Measurements from ENCODE around the gene CCDC7. TPM values are rescaled to one million over a fixed set of nuclear protein-coding genes. Genes with fewer than 3 reads are reported as not detected.

Gene CCDC7
- total and polyA plus RNA-seq, 4 experiments from 2014 or later, result 7.7 to 90.5 (median 41.8) TPM

DNA sequence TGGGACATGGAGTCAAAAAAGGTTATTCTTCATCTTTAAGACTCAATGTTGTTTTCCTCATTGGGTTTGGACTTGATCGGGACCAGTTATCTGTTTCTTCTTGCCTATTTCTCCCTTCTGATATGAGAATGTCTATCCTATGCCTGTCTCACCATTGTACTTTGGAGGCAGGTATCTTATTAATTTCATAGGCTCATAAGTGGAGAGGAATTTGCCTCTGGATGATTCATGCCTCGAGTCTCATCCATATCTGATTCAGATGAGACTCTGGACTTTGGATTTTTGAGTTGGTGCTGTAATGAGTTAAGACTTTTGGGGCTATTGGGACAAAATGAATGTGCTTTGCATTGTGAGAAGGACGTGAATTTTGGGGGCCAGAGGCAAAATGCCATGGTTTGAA lies 36.2 kb upstream of the CCDC7 start:
- CTCF ChIA-PET (ENCODE audit: partially characterized antibody), result no interaction called here

DNA sequence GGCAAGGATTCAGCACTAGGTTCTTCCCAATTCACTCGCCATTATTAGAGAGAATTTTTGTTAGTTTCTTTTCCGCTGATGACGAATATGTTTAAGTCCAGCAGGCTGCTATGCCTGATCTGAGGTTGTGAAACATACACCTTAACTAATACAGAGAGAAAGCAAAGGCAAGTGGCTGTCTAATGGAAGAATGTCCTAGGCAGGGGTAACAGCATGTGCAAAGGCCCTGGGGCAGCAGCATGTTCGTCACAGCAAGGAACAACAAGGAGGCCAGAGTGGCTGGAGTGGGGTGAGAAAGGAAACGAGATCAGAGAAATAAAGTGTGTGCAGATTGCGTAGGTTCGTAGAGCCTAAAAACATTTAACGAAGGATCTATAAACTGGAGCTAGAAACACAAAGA lies 35.4 kb upstream of the CCDC7 start:
- H3K27me3 Mint-ChIP-seq, result no peaks in the 10 kb centered on the region
- ChIA-PET POLR2A (ENCODE audit: partially characterized antibody) (no interaction called here), CTCF (ENCODE audit: partially characterized antibody) (no interaction called here)
- Histone ChIP-seq H3K27me3 (ENCODE audit: insufficient read depth, low read length) (no peaks in the 10 kb centered on the region), H3K9me3 (ENCODE audit: control insufficient read depth in 1 of 2, low read length in 2 of 2) (no peaks in the 10 kb centered on the region), H3K36me3 (ENCODE audit: insufficient read depth, low read length) (no peaks in the 10 kb centered on the region), H3K4me3 (ENCODE audit: low read length in 2 of 2) (no peak overlapping the region), H3K27ac (ENCODE audit: low read depth, low read length) (no peak overlapping the region), H3K4me1 (ENCODE audit: insufficient read depth, low read length) (no peaks in the 10 kb centered on the region)
- DNase-seq, result no peak
- H3K9me3 Mint-ChIP-seq, result peaks cover 0 to 4% (median 0%) of the 10 kb centered on the region in 8 donors
- no peaks in the 10 kb centered on the region for H3K36me3 Mint-ChIP-seq
- no peak overlapping the region for H3K4me3 Mint-ChIP-seq
- peaks cover 3 to 10% (median 5%) of the 10 kb centered on the region in 4 donors for H3K4me1 Mint-ChIP-seq
- intact Hi-C loops (cut with micrococcal nuclease), result no loop called here
- H3K27ac Mint-ChIP-seq, result no peak overlapping the region

More for the DNA sequence above, 36.2 kb upstream of the CCDC7 start:
- Histone ChIP-seq H3K4me1 (ENCODE audit: insufficient read depth, low read length) (no peaks in the 10 kb centered on the region), H3K9me3 (ENCODE audit: control insufficient read depth in 1 of 2, low read length in 2 of 2) (no peaks in the 10 kb centered on the region), H3K27me3 (ENCODE audit: insufficient read depth, low read length) (no peaks in the 10 kb centered on the region), H3K36me3 (ENCODE audit: insufficient read depth, low read length) (no peaks in the 10 kb centered on the region), H3K27ac (ENCODE audit: low read depth, low read length) (no peak overlapping the region), H3K4me3 (ENCODE audit: low read length in 2 of 2) (no peak overlapping the region)
- DNase-seq, result no peak
- Mint-ChIP-seq H3K27ac (no peak overlapping the region), H3K9me3 (peaks cover 0 to 4% (median 0%) of the 10 kb centered on the region in 8 donors), H3K4me3 (no peak overlapping the region), H3K4me1 (peaks cover 3 to 10% (median 5%) of the 10 kb centered on the region in 4 donors), H3K36me3 (no peaks in the 10 kb centered on the region), H3K27me3 (no peaks in the 10 kb centered on the region)
- intact Hi-C loops (cut with micrococcal nuclease), result no loop called here
- POLR2A ChIA-PET (ENCODE audit: partially characterized antibody), result no interaction called here

GRCh38 chr10:32411797-32412498 lies 34.0 kb upstream of the CCDC7 start:
- no peaks in the 10 kb centered on the region for H3K4me1 ChIP-seq (ENCODE audit: insufficient read depth, low read length)
- ChIA-PET CTCF (ENCODE audit: partially characterized antibody) (no interaction called here), POLR2A (ENCODE audit: partially characterized antibody) (no interaction called here)
- peaks cover 3 to 10% (median 5%) of the 10 kb centered on the region in 4 donors for H3K4me1 Mint-ChIP-seq
- no peaks in the 10 kb centered on the region for H3K9me3 ChIP-seq (ENCODE audit: control insufficient read depth in 1 of 2, low read length in 2 of 2)
- H3K27ac Mint-ChIP-seq, result no peak overlapping the region
- H3K27ac ChIP-seq (ENCODE audit: low read depth, low read length), result no peak overlapping the region
- H3K36me3 ChIP-seq (ENCODE audit: insufficient read depth, low read length), result no peaks in the 10 kb centered on the region
- intact Hi-C loops (cut with micrococcal nuclease), result no loop called here
- no peaks in the 10 kb centered on the region for H3K27me3 Mint-ChIP-seq
- H3K27me3 ChIP-seq (ENCODE audit: insufficient read depth, low read length), result no peaks in the 10 kb centered on the region
- H3K9me3 Mint-ChIP-seq, result peaks cover 0 to 4% (median 0%) of the 10 kb centered on the region in 8 donors
- H3K4me3 Mint-ChIP-seq, result no peak overlapping the region
- no peaks in the 10 kb centered on the region for H3K36me3 Mint-ChIP-seq
- no peak overlapping the region for H3K4me3 ChIP-seq (ENCODE audit: low read length in 2 of 2)
- DNase-seq, result no peak

DNA sequence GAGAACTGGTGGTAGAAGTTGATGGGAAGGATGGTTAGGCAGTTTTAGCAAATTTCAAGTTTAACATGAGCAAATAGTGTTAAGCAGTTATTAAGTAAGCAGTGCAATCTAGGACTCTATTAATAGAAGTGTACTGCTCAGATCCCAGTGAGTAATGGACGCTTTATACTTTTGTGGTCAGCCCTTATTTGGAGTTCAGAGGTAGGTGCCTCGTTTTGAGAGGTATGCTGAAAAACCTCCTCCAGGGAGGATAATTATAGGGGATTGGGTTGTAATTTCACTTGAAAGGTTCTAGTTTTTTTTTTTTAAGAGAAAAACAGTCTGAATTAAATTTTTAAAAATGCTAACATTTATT lies 33.5 kb upstream of the CCDC7 start:
- Mint-ChIP-seq H3K36me3 (no peaks in the 10 kb centered on the region), H3K9me3 (peaks cover 0 to 4% (median 0%) of the 10 kb centered on the region in 8 donors), H3K4me3 (no peak overlapping the region), H3K4me1 (peaks cover 3 to 10% (median 5%) of the 10 kb centered on the region in 4 donors), H3K27ac (no peak overlapping the region), H3K27me3 (no peaks in the 10 kb centered on the region)
- Histone ChIP-seq H3K4me3 (ENCODE audit: low read length in 2 of 2) (no peak overlapping the region), H3K9me3 (ENCODE audit: control insufficient read depth in 1 of 2, low read length in 2 of 2) (no peaks in the 10 kb centered on the region), H3K36me3 (ENCODE audit: insufficient read depth, low read length) (no peaks in the 10 kb centered on the region), H3K27ac (ENCODE audit: low read depth, low read length) (no peak overlapping the region), H3K4me1 (ENCODE audit: insufficient read depth, low read length) (no peaks in the 10 kb centered on the region), H3K27me3 (ENCODE audit: insufficient read depth, low read length) (no peaks in the 10 kb centered on the region)
- POLR2A ChIA-PET (ENCODE audit: partially characterized antibody), result no interaction called here
- intact Hi-C loops (cut with micrococcal nuclease), result no loop called here
- no peak for DNase-seq
- CTCF ChIA-PET (ENCODE audit: partially characterized antibody), result no interaction called here

GRCh38 chr10:32413513-32413912 lies 32.4 kb upstream of the CCDC7 start:
- ChIA-PET POLR2A (ENCODE audit: partially characterized antibody) (no interaction called here), CTCF (ENCODE audit: partially characterized antibody) (no interaction called here)
- no peak overlapping the region for H3K4me3 ChIP-seq (ENCODE audit: low read length in 2 of 2)
- DNase-seq, result peak in 4 of 5 donors; percentile 8 to 58 (median 16)
- H3K27me3 Mint-ChIP-seq, result no peaks in the 10 kb centered on the region
- H3K36me3 ChIP-seq (ENCODE audit: insufficient read depth, low read length), result no peaks in the 10 kb centered on the region
- peak overlapping the region in 5 of 8 donors; percentile 5 to 44 (median 27) for H3K4me3 Mint-ChIP-seq
- H3K27me3 ChIP-seq (ENCODE audit: insufficient read depth, low read length), result no peaks in the 10 kb centered on the region
- intact Hi-C loops (cut with micrococcal nuclease), result no loop called here
- no peak overlapping the region for H3K27ac ChIP-seq (ENCODE audit: low read depth, low read length)
- H3K27ac Mint-ChIP-seq, result peak overlapping the region; percentile 0 to 76 (median 24)
- no peaks in the 10 kb centered on the region for H3K36me3 Mint-ChIP-seq
- H3K4me1 Mint-ChIP-seq, result peaks cover 3 to 10% (median 5%) of the 10 kb centered on the region in 4 donors
- H3K9me3 ChIP-seq (ENCODE audit: control insufficient read depth in 1 of 2, low read length in 2 of 2), result no peaks in the 10 kb centered on the region
- no peaks in the 10 kb centered on the region for H3K4me1 ChIP-seq (ENCODE audit: insufficient read depth, low read length)
- H3K9me3 Mint-ChIP-seq, result peaks cover 0 to 4% (median 0%) of the 10 kb centered on the region in 8 donors

DNA sequence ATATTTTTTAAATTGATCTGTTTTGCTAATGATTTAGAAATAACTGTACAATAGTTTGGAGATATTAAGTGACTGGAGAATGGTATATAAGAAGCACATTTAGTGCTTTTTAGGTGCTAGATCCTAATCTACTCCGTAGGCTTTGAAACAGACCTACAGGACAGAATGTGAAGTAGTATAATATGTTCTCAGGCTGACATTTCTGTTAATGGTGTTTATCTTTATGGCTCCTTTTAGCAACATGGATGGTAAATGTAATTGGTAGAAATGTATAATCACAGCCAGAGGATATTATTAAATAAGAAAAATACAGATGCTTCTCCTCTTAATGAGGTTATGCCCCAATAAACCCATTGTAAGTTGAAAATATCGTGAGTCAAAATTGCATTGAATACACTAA lies 30.6 kb upstream of the CCDC7 start:
- H3K27me3 ChIP-seq (ENCODE audit: insufficient read depth, low read length), result no peaks in the 10 kb centered on the region
- no peaks in the 10 kb centered on the region for H3K4me1 ChIP-seq (ENCODE audit: insufficient read depth, low read length)
- no peak overlapping the region for H3K4me3 ChIP-seq (ENCODE audit: low read length in 2 of 2)
- Mint-ChIP-seq H3K36me3 (no peaks in the 10 kb centered on the region), H3K27ac (no peak overlapping the region), H3K4me3 (no peak overlapping the region), H3K9me3 (peaks cover 0 to 4% (median 0%) of the 10 kb centered on the region in 8 donors), H3K4me1 (peaks cover 3 to 10% (median 5%) of the 10 kb centered on the region in 4 donors), H3K27me3 (no peaks in the 10 kb centered on the region)
- no peak for DNase-seq
- intact Hi-C loops (cut with micrococcal nuclease), result no loop called here
- no peaks in the 10 kb centered on the region for H3K36me3 ChIP-seq (ENCODE audit: insufficient read depth, low read length)
- no peak overlapping the region for H3K27ac ChIP-seq (ENCODE audit: low read depth, low read length)
- ChIA-PET POLR2A (ENCODE audit: partially characterized antibody) (no interaction called here), CTCF (ENCODE audit: partially characterized antibody) (no interaction called here)
- H3K9me3 ChIP-seq (ENCODE audit: control insufficient read depth in 1 of 2, low read length in 2 of 2), result no peaks in the 10 kb centered on the region

GRCh38 chr10:32417911-32418547 lies 27.9 kb upstream of the CCDC7 start:
- CTCF ChIA-PET (ENCODE audit: partially characterized antibody), result no interaction called here
- Mint-ChIP-seq H3K27me3 (no peaks in the 10 kb centered on the region), H3K27ac (no peak overlapping the region), H3K4me1 (peaks cover 3 to 10% (median 5%) of the 10 kb centered on the region in 4 donors), H3K4me3 (no peak overlapping the region), H3K9me3 (peaks cover 0 to 8% (median 7%) of the 10 kb centered on the region in 8 donors), H3K36me3 (peaks cover 0 to 3% of the 10 kb centered on the region in 2 donors)
- no peak for DNase-seq
- H3K9me3 ChIP-seq (ENCODE audit: control insufficient read depth in 1 of 2, low read length in 2 of 2), result no peaks in the 10 kb centered on the region
- H3K4me3 ChIP-seq (ENCODE audit: low read length in 2 of 2), result no peak overlapping the region
- H3K36me3 ChIP-seq (ENCODE audit: insufficient read depth, low read length), result no peaks in the 10 kb centered on the region
- no peak overlapping the region for H3K27ac ChIP-seq (ENCODE audit: low read depth, low read length)
- no peaks in the 10 kb centered on the region for H3K27me3 ChIP-seq (ENCODE audit: insufficient read depth, low read length)
- intact Hi-C loops (cut with micrococcal nuclease), result no loop called here
- no peaks in the 10 kb centered on the region for H3K4me1 ChIP-seq (ENCODE audit: insufficient read depth, low read length)
- POLR2A ChIA-PET (ENCODE audit: partially characterized antibody), result no interaction called here

All from CD4-positive, alpha-beta memory T cell (primary cell).